ENCODE results near the gene AKAP4.

AKAP4 gene

GRCh38 chrX:50154429-50154828 lies 46.4 kb downstream of the AKAP4 start:
- H3K27ac Mint-ChIP-seq, result no peak overlapping the region
- peaks cover 2% of the 10 kb centered on the region for H3K27me3 Mint-ChIP-seq (ENCODE audit: low read depth, poor library complexity)
- peaks cover 51% of the 10 kb centered on the region for H3K9me3 Mint-ChIP-seq
- no peak for DNase-seq
- no peak for TF ChIP-seq CTCF (IDR thresholded peaks at IDR 0.05)
- H3K4me3 Mint-ChIP-seq, result no peak overlapping the region
- peaks cover 27% of the 10 kb centered on the region for H3K4me1 Mint-ChIP-seq
- no peaks in the 10 kb centered on the region for H3K36me3 Mint-ChIP-seq (ENCODE audit: low read depth)

- H3K27ac Mint-ChIP-seq, result no peak overlapping the region
- TF ChIP-seq CTCF (IDR thresholded peaks at IDR 0.05), result no peak
- H3K4me3 Mint-ChIP-seq, result no peak overlapping the region
- no peaks in the 10 kb centered on the region for H3K36me3 Mint-ChIP-seq (ENCODE audit: low read depth)
- H3K9me3 Mint-ChIP-seq, result peaks cover 55% of the 10 kb centered on the region
- H3K4me1 Mint-ChIP-seq, result peaks cover 13% of the 10 kb centered on the region
- DNase-seq, result no peak
- peaks cover 2% of the 10 kb centered on the region for H3K27me3 Mint-ChIP-seq (ENCODE audit: low read depth, poor library complexity)
Measured at GRCh38 chrX:50152456-50152855, 48.4 kb downstream of the AKAP4 start.

GRCh38 chrX:50147972-50148371 lies 52.8 kb downstream of the AKAP4 start:
- Mint-ChIP-seq H3K27me3 (ENCODE audit: low read depth, poor library complexity) (no peaks in the 10 kb centered on the region), H3K4me1 (peaks cover 3% of the 10 kb centered on the region), H3K4me3 (no peak overlapping the region), H3K27ac (no peak overlapping the region), H3K9me3 (peaks cover 30% of the 10 kb centered on the region), H3K36me3 (ENCODE audit: low read depth) (no peaks in the 10 kb centered on the region)
- TF ChIP-seq CTCF (IDR thresholded peaks at IDR 0.05), result no peak
- DNase-seq, result no peak
